Endometrial microvascular endothelial cells (primary cell): ENCODE results near the gene DRC7. TPM values are rescaled to one million over a fixed set of nuclear protein-coding genes. Genes with fewer than 3 reads are reported as not detected.
"Not testable (repeated sequence)": the region's sequence is repeated elsewhere in the genome, so short reads cannot be mapped to it uniquely, and the experiment has no call there.

Experiments
- in situ Hi-C: cut with HindIII; loops from 2 replicates; pipeline ENCODE4 v1.10.0; 2017; ENCODE audit warnings: low sequenced_read_pairs, low pct_unique_long_range_greater_than_20kb; ENCODE audit errors: inconsistent ontology term
- total RNA-seq: library from RNA; depleted of rRNA; stranded (reverse); fragments of >200 nt; gene quantifications from one replicate; pipeline ENCODE4 v1.2.3, GENCODE V29; 2015; ENCODE audit errors: inconsistent ontology term

DRC7 gene
- total RNA-seq, 1 donor from 2014 or later = not detected

DNA sequence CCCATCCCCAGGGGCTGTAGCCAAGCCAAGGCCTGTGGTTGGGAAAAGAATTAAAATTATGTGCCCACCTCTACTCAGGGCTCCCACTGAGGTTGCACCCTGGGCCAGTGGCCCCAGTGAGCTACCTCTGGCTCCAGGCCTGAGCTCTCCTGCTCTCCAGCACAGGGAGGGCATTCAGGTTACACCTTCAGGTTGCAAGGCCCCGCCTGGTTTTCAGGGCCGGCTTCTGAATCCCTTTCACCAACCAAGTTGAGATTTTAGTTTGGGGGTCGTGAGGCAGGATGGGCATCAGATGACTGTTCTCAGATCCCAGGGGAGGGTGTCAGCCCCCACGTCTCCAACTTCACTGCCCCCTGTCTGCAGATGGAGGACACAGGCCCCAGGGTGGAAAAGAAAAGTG, 33.0 kb downstream of the DRC7 start:
- in situ Hi-C loops = no loop called here

DNA sequence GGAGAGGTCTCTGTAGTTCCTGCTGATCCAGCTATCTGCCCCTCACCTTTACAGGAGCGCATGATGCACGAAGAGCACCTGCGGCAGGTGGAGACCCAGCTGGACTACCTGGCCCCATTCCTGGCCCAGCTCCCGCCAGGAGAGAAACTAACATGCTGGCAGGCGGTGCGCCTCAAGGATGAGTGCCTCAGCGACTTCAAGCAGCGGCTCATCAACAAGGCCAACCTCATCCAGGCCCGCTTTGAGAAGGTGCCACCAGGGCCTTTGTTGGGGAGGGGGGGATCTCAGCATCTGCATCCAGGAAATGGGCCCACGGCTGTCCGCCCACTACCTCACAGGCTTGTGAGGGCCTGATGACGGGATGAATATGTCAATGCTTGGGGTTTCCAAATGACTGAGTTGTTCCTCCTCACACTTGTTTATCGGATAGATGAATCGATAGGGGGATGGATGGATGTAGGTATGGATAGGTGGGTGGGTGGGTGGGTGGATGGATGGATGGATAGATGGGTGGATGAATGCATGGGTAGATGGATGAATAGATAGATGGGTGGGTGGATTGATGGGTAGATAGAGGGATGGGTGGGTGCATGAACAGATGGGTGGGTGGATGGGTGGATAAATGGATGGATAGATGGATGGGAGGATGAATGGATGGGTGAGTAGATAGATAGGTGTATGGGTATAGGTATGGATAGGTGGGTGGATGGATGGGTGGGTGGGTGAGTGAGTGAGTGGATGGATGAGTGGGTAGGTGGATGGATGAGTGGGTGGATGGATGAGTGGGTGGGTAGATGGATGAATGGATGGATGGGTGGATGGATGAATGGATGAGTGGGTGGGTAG, 34.0 kb downstream of the DRC7 start:
- in situ Hi-C loops = no loop called here

DNA sequence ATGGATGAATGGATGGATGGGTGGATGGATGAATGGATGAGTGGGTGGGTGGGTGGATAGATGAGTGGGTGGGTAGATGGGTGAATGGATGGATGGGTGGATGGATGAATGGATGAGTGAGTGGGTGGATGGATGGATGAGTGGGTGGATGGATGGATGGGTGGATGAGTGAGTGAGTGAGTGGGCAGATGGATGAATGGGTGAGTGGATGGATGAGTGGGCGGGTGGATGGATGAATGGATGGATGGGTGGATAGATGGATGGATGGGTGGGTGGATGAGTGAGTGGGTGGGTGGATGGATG, 34.5 kb downstream of the DRC7 start:
- in situ Hi-C loops = no loop called here

DNA sequence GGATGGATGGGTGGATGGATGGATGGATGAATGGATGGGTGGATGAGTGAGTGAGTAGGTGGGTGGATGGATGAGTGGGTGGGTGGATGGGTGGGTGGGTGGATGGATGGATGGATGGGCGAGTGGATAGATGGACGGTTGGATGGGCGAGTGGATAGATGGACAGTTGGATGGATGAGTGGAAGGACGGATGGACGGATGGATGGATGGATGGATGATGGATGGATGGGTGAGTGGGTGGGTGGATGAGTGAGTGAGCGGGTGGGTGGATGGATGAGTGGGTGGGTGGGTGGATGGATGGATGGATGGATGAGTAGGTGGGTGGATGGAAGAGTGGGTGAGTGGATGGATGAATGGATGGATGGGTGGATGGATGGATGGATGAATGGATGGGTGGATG, 35.2 kb downstream of the DRC7 start:
- in situ Hi-C loops = not testable (repeated sequence)

DNA sequence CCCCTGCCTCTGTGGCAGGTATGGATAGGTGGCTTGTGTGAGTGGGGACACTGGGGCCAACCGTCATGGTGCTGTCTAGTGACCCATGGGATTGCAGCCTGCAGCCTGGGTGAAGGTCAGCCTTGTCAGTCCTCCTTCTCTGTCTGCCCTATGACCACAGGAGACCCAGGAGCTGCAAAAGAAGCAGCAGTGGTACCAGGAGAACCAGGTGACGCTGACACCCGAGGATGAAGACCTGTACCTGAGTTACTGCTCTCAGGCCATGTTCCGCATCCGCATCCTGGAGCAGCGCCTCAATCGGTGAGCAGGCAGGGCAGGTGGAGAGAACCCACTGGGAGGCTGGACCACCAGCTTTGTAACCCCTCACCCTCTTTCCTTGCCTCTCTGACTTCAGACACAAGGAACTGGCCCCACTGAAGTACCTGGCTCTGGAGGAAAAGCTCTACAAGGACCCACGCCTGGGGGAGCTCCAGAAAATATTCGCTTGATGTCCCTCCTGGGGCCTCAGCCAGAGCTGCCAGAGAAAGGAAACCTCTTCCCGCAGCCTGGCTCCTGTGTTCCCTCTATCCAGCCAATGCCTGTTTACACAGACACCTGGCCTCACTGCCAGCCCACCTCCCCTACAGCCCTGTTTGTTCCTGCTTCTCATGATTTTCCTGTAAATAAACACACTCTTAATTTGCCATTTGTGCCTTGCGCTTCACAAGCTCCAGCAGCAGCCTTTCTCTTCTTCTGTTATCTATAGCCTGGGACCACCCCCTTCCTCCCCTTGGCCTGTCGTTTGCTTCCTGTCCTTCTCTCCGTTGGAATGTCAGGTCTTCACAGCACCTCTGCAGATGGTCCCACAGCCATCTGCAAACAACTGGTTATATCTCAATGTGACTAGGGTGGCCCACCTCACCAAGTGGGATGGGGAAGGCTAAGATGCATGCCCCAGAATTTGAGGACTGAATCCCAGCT, 36.4 kb downstream of the DRC7 start:
- in situ Hi-C loops = no loop called here

DNA sequence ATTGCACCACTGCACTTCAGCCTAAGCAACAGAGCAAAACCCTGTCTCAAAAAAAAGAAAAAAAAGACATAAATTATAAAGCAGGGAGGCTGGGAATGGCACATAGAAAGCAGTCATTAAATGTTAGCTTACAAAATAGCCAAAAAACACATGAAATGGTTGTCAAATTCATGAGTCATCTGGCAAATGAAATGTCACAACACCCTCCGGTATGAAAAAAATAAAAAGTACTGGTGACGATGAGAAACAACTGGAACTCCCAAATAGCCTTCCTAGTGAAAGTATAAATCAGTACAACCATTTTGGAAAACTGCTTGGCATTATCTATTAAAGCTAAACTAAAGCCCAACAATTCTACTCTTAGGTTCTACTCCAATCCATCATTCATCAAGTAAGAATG, 37.4 kb downstream of the DRC7 start:
- in situ Hi-C loops = no loop called here

DNA sequence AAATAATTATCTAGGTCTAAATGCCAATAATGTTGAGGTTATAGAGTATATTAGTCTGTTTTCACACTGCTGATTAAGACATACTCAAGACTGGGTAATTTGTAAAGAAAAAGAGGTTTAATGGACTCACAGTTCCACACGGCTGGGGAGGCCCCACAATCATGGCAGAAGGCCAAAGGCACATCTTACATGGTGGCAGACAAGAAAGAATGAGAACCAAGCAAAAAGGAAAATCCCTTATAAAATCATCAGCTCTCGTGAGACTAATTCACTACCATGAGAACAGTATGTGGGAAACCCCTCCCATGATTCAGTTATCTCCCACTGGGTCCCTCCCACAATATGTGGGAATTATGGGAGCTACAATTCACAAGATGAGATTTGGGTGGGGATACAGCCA, 38.1 kb downstream of the DRC7 start:
- in situ Hi-C loops = no loop called here

DNA sequence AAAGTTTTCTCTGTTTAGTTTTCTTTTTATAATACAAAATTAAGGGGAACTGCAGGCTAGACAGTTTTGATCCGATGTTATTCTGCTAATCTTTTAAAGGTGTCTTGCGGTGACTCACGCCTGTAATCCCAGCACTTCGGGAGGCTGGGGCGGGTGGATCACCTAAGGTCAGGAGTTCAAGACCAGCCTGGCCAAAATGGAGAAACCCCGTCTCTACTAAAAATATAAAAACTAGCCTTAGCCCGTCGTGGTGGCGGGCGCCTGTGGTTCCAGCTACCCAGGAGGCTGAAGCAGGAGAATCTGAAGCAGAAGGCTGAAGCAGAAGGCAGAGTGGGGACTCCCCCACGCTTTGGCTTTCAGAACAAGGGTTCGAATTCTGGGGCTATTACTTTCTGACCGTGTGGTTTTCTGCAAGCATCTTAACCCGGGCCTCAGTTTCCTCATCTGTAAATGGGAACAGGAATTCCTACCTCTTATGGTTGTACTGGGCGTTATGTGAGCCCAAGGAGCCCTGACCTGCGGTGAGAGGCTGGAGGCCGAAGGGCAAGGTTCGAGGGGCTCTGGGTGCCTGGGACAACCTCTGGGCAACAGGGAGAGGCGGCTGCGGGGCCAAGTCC, 39.8 kb downstream of the DRC7 start:
- in situ Hi-C loops = no loop called here

DNA sequence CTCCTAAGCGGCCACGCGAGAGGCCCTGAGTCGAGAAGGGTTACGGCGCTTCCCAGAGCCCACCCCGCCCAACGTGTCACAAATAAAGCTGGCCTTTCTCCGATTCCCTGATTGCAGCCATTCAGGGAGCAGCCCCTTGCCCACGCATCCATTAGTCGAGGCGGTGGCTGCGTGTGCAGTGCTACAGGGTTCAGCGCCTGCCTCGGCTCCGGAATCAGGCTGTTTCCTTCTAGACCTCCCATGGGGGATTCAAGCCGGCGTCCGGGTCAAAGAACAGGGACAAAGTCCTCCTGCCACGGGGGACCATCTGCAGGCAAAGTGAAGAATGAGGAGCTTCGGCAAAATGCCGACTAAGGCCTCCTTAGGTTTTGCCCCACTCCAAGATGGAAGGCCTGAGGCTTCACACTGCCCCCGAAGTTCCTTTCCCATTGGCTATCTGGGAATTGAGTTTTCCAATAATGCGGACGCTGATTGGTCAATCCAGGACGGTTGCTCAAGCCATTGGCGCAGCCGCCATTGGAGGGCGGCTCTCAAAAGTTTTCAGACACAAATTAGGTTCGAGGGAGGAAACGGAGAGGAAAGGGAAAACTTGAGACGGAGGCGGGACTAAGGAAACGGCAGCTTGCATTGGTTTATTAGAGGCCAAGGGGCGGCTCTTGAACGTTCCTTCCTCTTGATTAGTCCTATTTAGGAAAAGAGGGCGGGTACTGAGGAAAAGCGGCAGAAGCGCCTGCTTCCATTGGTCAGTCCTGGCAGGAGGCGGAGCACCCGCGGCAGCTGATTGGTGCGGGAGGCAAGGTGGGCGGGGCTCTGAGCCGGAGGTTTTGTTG, 40.5 kb downstream of the DRC7 start:
- in situ Hi-C loops = no loop called here

DNA sequence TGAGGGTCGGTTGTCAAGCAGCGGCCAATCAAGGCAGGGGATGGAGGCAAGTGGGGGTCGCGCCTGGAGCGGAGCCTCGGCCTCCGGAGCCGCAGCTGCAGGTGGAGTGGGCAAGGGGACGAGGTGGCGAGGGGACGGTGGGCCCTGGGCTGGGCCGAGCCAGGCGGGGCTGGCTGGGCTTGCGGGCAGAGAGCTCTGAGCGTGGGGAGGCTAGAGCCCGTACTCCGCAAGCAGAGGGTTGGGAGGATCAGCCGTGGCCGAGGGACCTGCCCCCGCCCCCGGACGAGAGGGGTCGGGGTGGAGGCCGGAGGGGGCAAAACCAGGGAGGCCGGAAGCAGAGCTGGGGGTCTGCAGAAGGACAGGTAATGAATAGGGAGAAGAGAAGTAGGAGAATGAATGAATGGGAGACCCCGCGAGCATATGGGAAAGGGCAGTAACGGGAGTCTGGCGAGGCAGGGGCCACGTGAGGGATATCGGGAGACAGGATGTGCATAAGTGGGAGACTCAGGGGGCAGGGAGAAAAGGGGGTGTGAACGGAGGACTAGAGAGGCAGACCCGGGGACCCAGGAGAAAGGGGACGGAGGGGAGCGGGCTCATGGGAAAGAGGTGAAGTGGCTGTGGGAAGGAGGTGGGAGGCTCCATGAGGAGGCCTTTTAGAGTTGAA, 41.3 kb downstream of the DRC7 start, which contains the start of gene KATNB1:
KATNB1 (plus strand) TSS at position 16 of the 664 bp plus-strand sequence. CDS start 1,474 bp downstream, outside the sequence.
- in situ Hi-C loops = no loop called here

DNA sequence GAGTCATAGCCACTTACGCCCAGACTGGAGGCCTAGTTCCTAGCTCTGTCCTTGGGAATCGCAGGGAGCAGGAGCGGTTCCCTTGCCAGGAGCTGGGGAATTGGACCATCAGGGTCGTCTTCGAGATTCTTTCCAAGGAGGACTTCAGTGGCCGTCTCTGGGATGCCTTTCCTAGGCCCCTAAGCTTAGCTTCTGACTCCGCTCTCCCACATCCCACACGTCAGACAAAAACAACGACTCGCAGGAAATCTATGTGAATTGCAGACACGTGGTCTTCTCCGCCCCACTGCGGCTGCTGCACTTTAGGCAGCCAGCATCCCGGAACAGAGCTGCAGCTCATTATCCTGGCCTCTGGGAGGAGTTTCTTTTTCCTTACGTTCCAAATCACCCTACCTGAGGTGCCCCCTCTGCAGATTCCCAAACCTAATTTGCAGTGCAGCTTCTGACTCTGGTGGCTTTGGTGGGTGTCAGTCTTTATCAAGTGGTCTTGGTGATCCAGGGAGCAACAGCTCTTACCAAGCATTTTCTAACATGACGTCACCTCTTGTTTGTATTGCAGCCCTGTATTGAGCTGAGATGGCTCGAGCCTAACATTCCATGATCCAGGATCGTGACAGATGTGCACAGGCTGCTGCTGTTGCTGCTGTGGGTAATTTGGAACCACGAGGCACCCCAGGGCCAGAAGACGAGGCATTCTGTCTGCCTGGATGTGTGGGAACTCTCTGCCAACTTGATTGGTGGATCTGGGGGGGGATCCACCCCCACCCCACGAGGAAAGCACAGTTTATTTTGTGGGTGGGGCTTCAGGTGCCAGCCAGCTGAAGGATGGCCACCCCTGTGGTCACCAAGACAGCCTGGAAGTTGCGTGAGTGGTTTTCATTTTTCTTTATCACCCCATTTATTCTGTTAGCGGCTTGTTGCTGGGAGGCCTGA, 42.1 kb downstream of the DRC7 start:
- in situ Hi-C loops = no loop called here

DNA sequence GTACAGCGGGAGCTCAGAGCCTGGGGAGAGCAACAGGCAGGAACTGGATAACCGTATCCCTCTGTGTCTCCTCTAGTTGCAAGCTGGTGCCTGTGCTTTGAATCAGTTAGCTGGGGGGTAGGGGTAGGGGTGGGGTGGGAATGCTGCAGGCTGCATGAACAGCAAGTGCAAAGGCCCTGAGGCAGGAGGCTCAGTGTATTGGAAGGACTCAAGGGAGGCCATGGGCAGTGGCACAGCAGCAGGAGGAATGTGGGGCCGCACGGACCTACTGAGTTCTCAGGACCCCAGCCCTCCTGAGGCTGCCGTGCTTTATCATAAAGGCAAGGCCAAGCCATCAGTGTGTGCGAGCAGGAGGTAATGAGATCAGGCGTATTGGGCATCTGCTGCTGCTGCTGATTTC, 44.2 kb downstream of the DRC7 start:
- in situ Hi-C loops = no loop called here

DNA sequence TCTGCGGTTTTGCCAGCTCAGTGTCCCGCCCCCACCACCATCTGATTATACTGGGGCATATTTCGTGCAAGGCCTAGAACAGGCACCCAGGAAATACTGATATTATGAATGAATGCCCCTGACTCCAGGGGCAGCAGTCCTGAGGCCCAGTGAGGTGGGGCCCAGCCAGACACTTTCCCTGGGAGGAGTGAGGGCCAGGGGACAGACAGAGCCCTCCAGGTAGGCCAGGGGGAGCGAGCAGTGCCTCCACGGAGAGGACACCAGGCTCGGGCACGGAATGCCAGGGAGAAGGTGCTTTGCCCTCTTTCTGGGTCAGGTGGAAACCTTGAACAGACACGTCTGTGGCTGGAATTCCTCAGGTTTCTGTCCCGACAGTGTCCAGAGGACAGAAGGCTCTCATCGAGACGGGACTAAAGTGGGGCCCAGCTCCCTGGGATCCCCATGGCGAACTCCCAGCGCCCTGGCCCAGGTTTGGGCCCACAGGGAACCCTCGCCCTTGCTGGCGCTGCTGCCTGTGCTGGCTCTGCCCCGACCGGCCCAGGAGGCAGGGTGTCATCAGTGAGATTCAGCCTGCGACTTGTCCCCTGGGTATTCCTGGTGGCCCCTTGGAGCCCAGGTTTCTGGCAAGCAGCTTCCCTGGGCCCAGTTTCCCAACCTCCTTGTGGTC, 45.3 kb downstream of the DRC7 start:
- in situ Hi-C loops = no loop called here

DNA sequence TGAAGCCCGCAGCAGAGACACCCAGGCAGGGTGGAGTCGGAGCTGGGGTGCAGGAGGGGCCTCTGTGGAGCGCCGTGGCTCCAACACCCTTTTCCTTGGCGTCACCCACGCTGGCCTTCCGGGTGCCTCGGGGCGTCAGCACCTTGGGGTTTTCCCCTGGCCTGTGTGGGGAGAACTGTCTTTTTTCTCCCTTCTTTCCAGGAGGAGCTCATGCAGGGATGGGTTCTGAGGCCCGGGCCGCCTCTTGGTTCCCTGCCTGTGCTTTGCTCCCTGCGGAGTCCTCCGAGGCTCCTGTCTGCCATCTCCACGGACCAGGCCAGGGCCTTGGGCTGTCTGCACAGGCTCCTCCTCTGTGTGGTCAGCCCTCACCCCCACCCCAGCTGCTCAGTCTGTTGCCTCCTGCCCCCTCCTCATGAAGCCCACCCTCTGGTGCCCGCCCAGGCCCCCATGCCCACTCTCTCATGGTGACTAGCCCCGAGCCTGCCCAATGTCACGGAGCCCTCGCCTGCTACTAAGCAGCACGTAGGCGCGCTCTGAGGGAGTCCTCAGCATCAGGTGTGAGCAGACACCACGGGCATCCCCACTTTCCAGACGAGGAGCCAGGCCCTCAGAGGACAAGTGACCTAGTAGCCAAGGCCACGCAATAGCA, 45.9 kb downstream of the DRC7 start:
- in situ Hi-C loops = no loop called here

DNA sequence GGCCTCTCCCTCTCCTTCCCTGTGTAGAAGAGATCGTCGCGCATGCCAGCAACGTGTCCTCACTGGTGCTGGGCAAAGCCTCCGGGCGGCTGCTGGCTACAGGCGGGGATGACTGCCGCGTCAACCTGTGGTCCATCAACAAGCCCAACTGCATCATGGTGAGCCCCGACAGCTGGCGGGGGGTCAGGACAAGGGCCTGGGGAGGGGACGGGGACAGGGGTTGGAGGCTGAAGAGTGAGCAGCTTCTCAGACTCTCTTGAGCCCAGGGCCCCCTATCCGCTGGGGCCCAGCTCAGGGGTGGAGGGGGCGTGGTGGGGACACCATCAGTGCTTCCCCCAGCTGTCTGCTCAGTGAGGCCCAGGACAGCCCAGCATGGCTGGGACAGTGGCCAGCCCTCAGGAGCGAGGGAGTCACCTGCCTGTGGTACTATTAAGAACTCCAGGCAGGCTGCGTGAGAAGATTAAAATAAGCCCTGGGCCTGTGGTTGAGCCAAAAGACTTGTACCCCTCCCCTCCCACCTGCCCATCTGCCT, 47.1 kb downstream of the DRC7 start:
- in situ Hi-C loops = no loop called here

DNA sequence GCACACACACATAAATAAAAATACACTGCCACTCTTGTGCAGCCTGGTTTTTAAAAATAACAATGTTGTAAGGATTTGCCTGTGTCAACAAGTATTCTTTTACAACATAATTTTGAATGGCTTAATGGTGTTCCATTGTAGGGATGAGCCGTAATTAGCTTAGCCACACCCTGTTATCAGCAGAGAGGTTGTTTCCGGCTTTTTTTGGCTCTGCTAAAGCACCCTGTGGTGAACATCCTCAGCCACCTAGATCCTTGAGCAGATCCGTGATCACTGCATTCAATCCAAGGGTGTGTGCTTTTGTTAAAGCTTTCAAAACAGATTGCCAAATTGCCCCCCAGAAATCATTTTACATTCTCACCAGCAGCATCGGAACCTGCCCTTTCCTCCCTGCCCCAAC, 47.9 kb downstream of the DRC7 start:
- in situ Hi-C loops = no loop called here
